Retinal pigment epithelial cell (primary cell): ENCODE results near the gene FMO3.

ENCODE experiments used
- DNase-seq: peaks from one replicate; pipeline ENCODE4 v3.0.0-alpha.2; 2010; ENCODE audit warnings: low read depth
- H3K4me3 ChIP-seq: 2 replicates; pipeline ENCODE4 v1.5.1; 2011; ENCODE audit warnings: mild to moderate bottlenecking, low read length, control low read depth, moderate library complexity
- CTCF ChIP-seq: conservative IDR thresholded peaks from 2 replicates; pipeline ENCODE4 v1.5.1; 2011; ENCODE audit warnings: low read depth, low read length, control low read depth, inconsistent platforms

Gene FMO3

GRCh38 chr1:171081314-171081753 is 9.4 kb upstream of the FMO3 start:
- peak; percentile 0 for DNase-seq
- H3K4me3 ChIP-seq, result no peak overlapping the region
- TF ChIP-seq CTCF, result peak; percentile 32

- no peak for DNase-seq
- H3K4me3 ChIP-seq, result no peak overlapping the region
- no peak for TF ChIP-seq CTCF
These were observed 8.9 kb upstream of the FMO3 start for GRCh38 chr1:171081763-171082201.

- no peak for TF ChIP-seq CTCF
- DNase-seq, result no peak
- no peak overlapping the region for H3K4me3 ChIP-seq
These were observed 8.1 kb upstream of the FMO3 start for GRCh38 chr1:171082606-171083005.

- no peak for DNase-seq
- TF ChIP-seq CTCF, result no peak
- no peak overlapping the region for H3K4me3 ChIP-seq
These were observed 7.5 kb upstream of the FMO3 start for GRCh38 chr1:171083222-171083621.

GRCh38 chr1:171084091-171084490 is 6.6 kb upstream of the FMO3 start:
- no peak for DNase-seq
- no peak for TF ChIP-seq CTCF
- no peak overlapping the region for H3K4me3 ChIP-seq

GRCh38 chr1:171084870-171085269 is 5.8 kb upstream of the FMO3 start:
- TF ChIP-seq CTCF, result no peak
- DNase-seq, result no peak
- H3K4me3 ChIP-seq, result no peak overlapping the region

- no peak for TF ChIP-seq CTCF
- no peak overlapping the region for H3K4me3 ChIP-seq
- DNase-seq, result no peak
These were observed 2.8 kb upstream of the FMO3 start for GRCh38 chr1:171087896-171088295.
